ENCODE results near the gene RELCH. TPM values are rescaled to one million over a fixed set of nuclear protein-coding genes. Genes with fewer than 3 reads are reported as not detected.

Gene RELCH
- total and polyA plus RNA-seq, 10 of the 15 experiments (the other 5 are each of a cell fraction or from before 2014, with no cell fraction given) = 3.1 to 23.6 (median 14.5) TPM

GRCh38 chr18:62177271-62177670, 9.8 kb upstream of the RELCH start:
- Histone ChIP-seq H3K27ac (ENCODE audit: control insufficient read depth, insufficient read depth) (no peak overlapping the region), H3K9me3 (replicated peaks; ENCODE audit: control insufficient read depth, insufficient read depth, low read length) (no peaks in the 10 kb centered on the region), H4K20me1 (ENCODE audit: control insufficient read depth, insufficient read depth) (no peaks in the 10 kb centered on the region), H3K79me2 (ENCODE audit: control insufficient read depth, insufficient read depth, low read length) (no peaks in the 10 kb centered on the region), H3K36me3 (ENCODE audit: control insufficient read depth in 2 of 2, insufficient read depth in 2 of 2, low read length in 1 of 2) (no peaks in the 10 kb centered on the region), H3K4me2 (ENCODE audit: control insufficient read depth, insufficient read depth) (no peak overlapping the region), H3K27me3 (replicated peaks in 1 of 2; ENCODE audit: control insufficient read depth in 2 of 2, insufficient read depth in 2 of 2, low read length in 1 of 2) (no peaks in the 10 kb centered on the region), H3K4me3 (no peak overlapping the region), H3K4me1 (ENCODE audit: control insufficient read depth, insufficient read depth, low read length) (no peaks in the 10 kb centered on the region), H3K9ac (ENCODE audit: control insufficient read depth, insufficient read depth, low read length) (no peak overlapping the region), H2AFZ (ENCODE audit: control insufficient read depth, low read depth, low read length) (no peak overlapping the region)
- POLR2A ChIA-PET = no interaction called here
- DNase-seq (ENCODE audit: low read depth, low spot score) = no peak
- SMC1A ChIA-PET (ENCODE audit: uncharacterized antibody, unreplicated experiment) = no interaction called here
- CTCF ChIA-PET = interaction anchor here (0.9 to 11.7 kb wide), 2 partner anchors 71 to 805 kb away, joined by 3 to 268 read pairs; no protein-coding TSS in a partner anchor
- no TSS peak for BruUV-seq (replicated peaks)
- in situ Hi-C loops (cut with MboI) (no loop called here), intact Hi-C loops (cut with micrococcal nuclease; ENCODE audit: unreplicated experiment) (no loop called here)
- RAD21 ChIA-PET (ENCODE audit: unreplicated experiment) = interaction anchor here (1.6 kb wide), 1 partner anchor 72 kb away, joined by 3 read pairs; no protein-coding TSS in a partner anchor
- no peak for FAIRE-seq
- no peak for TF ChIP-seq JUNB (IDR thresholded peaks at IDR 0.05)
- no peak for TF ChIP-seq ELK1 (IDR thresholded peaks at IDR 0.05; ENCODE audit: low read depth, low read length)
- no peak for TF ChIP-seq FOXK2 (IDR thresholded peaks at IDR 0.05)
- TF ChIP-seq SMAD1 (IDR thresholded peaks at IDR 0.05; ENCODE audit: low read depth, partially characterized antibody) = no peak
- TF ChIP-seq MEF2B (IDR thresholded peaks at IDR 0.05; ENCODE audit: partially characterized antibody, poor library complexity, severe bottlenecking) = no peak
- no peak for TF ChIP-seq NFIC (IDR thresholded peaks at IDR 0.05; ENCODE audit: low read depth, low read length)
- no peak for TF ChIP-seq TCF3 (IDR thresholded peaks at IDR 0.05; ENCODE audit: borderline replicate concordance, insufficient read depth, low read depth, low read length)
- no peak for TF ChIP-seq ZNF274 (IDR thresholded peaks at IDR 0.05; ENCODE audit: insufficient read depth, insufficient read length)
- no peak for TF ChIP-seq SP1 (IDR thresholded peaks at IDR 0.05; ENCODE audit: low read depth, low read length)
- TF ChIP-seq CREM (IDR thresholded peaks at IDR 0.05; ENCODE audit: low read depth) = no peak
- TF ChIP-seq MEF2A (IDR thresholded peaks at IDR 0.05; ENCODE audit: insufficient read depth, low read depth, low read length) = no peak
- TF ChIP-seq ZNF622 (IDR thresholded peaks at IDR 0.05) = no peak
- TF ChIP-seq BRCA1 (IDR thresholded peaks at IDR 0.05; ENCODE audit: low read depth, low read length) = no peak
- no peak for TF ChIP-seq NR2C1 (IDR thresholded peaks at IDR 0.05)
- TF ChIP-seq RBBP5 (conservative IDR thresholded peaks at IDR 0.05) = no peak
- TF ChIP-seq HSF1 (IDR thresholded peaks at IDR 0.05; ENCODE audit: low read depth, low read length) = no peak
- TF ChIP-seq DPF2 (IDR thresholded peaks at IDR 0.05) = no peak
- ATAC-seq = no peak
- WGBS (ENCODE audit: insufficient coverage, insufficient replicate concordance, low lambda C conversion rate, missing lambda C conversion rate) = 95% methylated on average over 3 of the region's 3 CpGs
